ENCODE data around the gene CPAMD8.
"Not testable (repeated sequence)": the region's sequence is repeated elsewhere in the genome, so short reads cannot be mapped to it uniquely, and the experiment has no call there.

CPAMD8 gene

GRCh38 chr19:16944626-16945363 is 81.8 kb downstream of the CPAMD8 start:
- DNase-seq: no peak

GRCh38 chr19:16943942-16944625 is 82.5 kb downstream of the CPAMD8 start:
- DNase-seq: no peak

GRCh38 chr19:16943090-16943489 is 83.5 kb downstream of the CPAMD8 start:
- DNase-seq: not testable (repeated sequence)

DNA sequence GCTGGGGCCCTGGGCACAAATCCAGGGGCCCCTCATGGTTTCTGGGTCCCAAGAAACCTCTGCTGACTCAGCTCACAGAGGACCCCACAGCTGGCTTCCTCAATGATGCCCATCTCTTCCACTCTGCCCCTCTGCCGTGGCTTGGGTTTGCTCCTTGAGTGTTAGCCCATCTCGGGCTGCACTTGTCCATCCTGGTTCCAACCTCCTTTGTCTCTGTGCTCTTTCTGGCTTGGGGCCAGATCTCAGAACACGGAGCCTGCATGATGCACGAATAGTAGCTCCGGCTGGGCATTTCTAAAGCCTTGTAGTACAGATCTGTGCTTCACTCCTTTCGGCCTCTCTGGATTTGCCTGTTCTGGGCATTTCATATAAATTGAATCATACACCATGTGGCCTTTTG is 84.0 kb downstream of the CPAMD8 start:
- no peak for DNase-seq

DNA sequence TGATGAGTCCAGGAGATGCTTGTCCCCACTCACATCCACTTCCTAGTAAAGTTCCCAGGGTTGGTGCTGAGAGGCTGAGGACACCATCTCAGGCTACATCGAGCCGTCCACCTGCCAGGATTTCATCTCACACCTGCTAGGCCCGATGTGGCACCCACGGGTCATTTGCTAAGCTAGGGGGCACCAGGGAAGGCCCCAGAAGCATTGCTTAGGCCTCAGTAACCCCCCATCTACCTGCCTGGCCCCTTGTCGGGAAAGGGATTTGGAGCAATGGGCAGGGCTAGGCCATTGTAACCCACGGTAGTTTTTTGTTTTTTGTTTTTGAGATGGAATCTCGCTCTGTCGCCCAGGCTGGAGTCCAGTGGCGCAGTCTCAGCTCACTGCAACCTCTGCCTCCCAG is 86.0 kb downstream of the CPAMD8 start:
- DNase-seq: no peak

DNA sequence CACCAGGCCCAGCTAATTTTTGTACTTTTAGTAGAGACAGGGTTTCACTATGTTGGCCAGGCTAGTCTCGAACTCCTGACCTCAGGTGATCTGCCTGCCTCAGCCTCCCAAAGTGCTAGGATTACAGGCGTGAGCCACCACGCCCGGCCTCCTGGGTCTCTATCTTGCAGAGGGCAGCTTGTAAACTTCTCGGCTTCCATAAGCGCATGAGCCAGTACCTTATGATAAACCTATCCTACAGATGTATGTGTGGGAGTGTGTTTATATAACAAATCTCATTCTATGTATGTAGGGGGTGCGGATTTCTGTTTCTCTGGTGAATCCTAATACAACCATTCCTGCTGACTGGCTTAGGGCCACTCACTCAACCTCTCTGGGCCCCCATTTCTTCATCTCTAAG is 86.5 kb downstream of the CPAMD8 start:
- not testable (repeated sequence) for DNase-seq

DNA sequence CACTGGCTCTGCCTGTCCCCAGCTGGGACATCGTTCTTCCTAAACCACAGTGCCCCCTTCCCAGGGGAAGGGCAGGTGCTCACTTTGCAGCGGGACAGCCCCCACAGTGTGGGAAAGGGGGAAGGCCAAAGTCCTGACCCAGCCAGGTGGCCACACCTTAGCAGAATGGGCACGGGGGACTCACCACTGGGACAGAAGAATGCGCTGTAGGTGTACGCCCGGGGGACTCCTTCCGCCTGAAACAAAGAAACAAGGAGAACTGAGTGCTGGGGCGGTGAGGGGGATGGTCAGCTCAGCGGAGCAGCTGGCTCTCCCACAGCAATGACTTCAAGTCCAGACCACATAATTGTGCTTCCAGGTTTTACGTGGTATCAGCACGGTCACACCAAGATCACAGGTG is 88.4 kb downstream of the CPAMD8 start:
- DNase-seq: no peak

DNA sequence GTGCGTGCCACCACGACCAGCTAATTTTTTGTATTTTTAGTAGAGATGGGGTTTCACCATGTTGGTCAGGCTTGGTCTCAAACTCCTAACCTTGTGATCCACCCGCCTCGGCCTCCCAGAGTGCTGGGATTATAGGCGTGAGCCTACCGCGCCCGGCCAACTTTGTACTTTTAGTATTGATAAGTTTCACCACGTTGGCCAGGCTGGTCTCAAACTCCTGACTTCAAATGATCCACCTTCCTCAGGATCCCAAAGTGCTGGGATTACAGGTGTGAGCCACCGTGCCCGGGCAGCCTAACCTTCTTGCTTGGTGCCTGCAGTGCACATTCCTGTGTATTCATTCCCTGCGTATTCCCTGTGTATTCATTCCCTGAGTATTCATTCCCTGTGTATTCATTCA is 88.8 kb downstream of the CPAMD8 start:
- DNase-seq: not testable (repeated sequence)

GRCh38 chr19:16936901-16937300 is 89.7 kb downstream of the CPAMD8 start:
- DNase-seq: no peak

DNA sequence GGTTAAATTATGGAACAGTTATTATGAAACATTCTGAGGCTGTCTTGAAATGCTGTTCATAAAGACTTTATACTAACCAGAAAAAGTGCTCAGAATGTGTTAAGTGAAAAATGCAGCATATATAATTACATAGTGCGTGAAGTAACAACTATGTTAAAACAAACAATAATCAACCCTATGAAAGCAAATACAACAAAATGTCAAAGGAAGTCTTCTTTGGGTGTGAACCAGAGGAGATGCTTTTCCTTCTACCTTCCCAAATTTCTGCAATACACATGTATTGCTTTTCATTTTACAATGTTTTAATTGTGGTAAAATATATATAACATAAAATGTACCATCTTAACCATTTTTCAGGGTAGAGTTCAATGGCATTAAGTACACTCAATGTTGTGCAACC is 92.1 kb downstream of the CPAMD8 start:
- DNase-seq: no peak

- DNase-seq: no peak
These were observed 95.3 kb downstream of the CPAMD8 start for GRCh38 chr19:16931306-16931705.

DNA sequence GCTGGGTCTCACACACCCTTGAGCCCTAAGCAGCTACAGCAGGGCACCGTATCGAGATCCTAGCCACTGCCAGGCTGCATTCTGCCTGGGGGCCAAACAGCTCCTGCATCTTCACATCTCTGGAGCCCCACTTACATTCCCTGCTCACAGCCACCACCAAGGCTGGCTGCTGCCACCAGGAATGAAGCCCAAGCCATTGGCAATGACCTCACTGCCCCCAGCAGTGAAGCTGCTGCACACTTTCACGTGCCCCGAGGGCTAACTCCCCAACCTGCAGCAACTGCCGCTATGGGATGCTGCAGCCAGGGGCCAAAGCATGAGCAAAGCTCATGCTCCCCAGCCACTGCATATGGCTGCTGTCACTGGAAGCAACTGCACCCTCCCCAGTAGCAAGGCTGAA is 95.9 kb downstream of the CPAMD8 start:
- no peak for DNase-seq

DNA sequence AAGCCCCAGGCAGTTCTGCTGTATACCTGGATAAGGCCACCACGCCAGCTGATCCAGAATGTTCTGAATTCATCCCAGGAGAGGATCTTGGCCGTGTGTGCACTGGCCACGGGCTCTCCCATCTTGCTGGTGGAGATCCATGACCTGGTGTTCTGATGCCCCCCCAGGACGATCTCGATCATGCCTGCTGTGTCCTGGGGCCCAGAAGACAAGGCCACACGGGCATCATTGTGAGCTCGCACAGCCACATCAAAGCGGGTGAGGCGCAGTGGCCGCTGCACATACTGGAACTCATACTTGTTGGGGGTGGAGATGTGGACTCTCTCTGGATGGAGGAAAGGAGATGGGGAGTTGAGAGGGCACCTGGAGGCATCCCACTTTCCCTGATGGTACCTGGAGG is 97.7 kb downstream of the CPAMD8 start:
- no peak for DNase-seq

DNA sequence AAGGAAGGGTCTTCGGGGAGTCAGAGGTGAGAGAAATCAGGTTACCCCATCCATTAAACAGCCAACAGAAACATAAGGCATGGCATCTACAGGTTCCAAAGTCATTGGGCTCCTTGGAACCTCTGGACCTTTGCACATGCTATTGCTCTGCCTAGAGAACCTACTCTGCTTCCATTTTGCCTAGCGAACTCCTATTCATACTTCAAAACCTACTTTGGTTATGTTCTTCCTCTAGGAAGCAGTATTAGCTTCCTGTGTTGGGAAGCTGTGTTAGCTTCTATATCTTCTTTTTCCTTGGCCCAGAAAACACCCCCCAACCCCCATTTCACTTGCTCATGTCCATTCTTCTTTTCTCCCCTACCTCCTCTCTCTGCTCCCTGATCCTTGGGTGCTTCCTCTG is 98.3 kb downstream of the CPAMD8 start:
- DNase-seq: no peak

GRCh38 chr19:16927883-16928282 is 98.7 kb downstream of the CPAMD8 start:
- DNase-seq: no peak

GRCh38 chr19:16922949-16923348 is 103.7 kb downstream of the CPAMD8 start:
- no peak for DNase-seq

DNA sequence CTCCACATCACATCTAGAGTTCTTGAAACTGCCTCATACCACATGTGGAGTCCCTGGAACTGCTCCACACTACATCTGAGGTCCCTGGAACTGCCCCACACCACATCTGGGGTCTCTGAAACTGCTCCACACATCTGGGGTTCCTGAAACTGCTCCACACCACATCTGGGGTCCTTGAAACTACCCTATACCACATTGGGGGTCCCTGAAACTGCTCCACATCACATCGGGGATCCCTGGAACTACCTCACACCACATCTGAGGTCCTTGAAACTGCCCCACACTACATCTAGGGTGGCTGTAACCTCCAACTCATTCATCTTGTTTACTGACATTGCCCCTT is 104.0 kb downstream of the CPAMD8 start:
- DNase-seq: no peak

GRCh38 chr19:16921766-16922591 is 104.6 kb downstream of the CPAMD8 start:
- no peak for DNase-seq

DNA sequence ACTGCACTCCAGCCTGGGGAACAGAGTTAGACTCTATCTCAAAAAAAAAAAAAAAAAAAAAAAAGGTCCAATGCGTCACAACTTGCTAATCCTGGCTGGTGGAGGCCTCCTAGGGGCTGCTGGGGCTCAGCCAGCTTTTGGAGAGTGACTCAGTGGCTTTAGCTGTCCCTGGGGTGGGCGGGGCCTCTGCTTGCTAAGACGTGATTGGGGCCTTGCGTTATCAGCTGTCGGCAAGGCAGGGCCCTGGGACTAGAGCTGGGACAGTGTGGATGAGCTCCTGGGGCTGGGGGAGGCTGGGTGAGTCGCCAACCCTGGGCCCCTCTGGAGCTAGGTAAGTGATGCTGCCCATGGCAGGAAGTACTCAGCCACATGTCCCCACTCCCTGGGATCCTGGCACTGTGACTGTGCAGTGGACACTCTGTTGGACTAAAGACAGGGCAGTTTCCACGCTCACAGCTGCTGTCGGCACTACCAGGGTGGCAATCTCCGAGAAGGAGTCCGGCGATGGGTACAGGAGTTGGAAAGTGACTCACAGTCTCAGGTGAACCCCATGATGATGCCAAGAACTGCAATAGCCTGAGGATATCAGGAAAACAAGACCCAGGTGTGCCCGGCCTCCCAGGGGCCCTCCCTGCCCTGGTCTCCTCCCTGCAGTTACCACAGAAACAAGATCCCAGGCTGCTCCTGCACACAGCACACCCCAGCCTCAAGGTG is 105.6 kb downstream of the CPAMD8 start:
- DNase-seq: no peak

DNA sequence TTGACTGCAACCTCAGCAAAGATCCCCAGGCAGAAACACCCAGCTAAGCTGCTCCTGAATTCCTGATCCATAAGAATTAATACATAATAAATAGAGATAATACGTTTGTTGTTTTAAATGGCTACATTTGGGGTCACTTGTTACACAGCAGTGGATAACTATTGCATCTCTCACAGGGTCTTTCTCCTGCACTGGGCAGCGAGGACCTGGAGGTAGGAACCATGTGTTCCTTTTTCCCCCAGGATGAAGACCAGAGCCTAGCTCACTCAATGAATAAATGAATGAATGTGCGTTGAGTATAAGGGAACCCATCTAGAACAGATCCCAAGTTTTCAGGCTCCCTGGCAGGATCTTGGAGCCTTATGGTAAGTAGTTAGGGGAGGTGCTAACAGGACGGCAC is 107.1 kb downstream of the CPAMD8 start:
- no peak for DNase-seq

DNA sequence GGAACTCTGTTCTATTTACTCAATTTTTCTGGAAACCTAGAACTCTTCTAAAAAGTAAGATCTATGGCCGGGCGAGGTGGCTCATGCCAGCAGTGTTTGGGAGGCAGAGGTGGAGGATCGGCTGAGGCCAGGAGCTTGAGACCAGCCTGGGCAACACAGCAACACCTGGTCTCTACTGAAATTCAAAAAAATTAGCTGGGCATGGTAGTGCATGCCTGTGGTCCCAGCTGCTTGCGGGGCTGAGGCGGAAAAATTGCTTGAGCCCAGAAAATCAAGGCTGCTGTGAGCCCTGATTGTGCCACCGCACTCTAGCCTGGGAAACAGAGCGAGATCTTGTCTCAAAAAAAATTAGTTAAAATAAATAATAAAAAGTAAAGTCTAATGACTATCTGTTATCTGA is 109.2 kb downstream of the CPAMD8 start:
- no peak for DNase-seq

DNA sequence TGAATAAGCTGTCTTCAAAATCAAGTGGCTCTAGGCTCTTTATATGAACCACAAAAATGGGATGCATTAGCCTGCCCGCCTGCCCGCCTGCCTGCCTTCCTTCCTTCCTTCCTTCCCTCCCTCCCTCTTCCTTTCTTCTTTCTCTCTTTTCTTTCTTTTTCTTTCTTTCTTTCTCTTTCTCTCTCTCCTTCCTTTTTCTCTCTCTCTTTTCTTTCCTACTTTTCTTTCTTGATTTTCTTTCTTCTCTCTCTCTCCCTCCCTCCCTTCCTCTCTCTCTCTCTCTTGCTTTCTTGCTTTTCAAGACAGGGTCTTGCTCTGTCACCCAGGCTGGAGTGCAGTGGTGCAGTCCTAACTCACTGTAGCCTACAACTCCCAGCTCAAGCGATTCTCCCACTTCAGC is 110.9 kb downstream of the CPAMD8 start:
- DNase-seq: no peak

- DNase-seq: no peak
These were observed 111.5 kb downstream of the CPAMD8 start for GRCh38 chr19:16915135-16915534.

All from NCI-H510A (cell line).